ENCODE results near the gene CLIC3.

CLIC3 gene

GRCh38 chr9:136961279-136962065 lies 34.9 kb downstream of the CLIC3 start:
- H3K9me3 ChIP-seq (ENCODE audit: insufficient read depth, low read length) = no peaks in the 10 kb centered on the region
- H3K4me2 ChIP-seq (ENCODE audit: low read depth, low read length, poor library complexity, severe bottlenecking) = no peak overlapping the region
- no peaks in the 10 kb centered on the region for H4K20me1 ChIP-seq (ENCODE audit: low read depth, low read length)
- H3K27ac ChIP-seq (ENCODE audit: low read depth, low read length) = no peak overlapping the region
- TF ChIP-seq CTCF (IDR thresholded peaks at IDR 0.05; ENCODE audit: insufficient read depth, low read length, poor library complexity, severe bottlenecking) (no peak), EZH2phosphoT487 (conservative IDR thresholded peaks at IDR 0.05; ENCODE audit: low read length) (no peak)
- H2AFZ ChIP-seq (ENCODE audit: low read depth, low read length, severe bottlenecking) = no peak overlapping the region
- H3K9me2 ChIP-seq (replicated peaks; ENCODE audit: insufficient read depth, low read length) = no peaks in the 10 kb centered on the region
- H3K27me3 ChIP-seq (ENCODE audit: low read length) = no peaks in the 10 kb centered on the region
- no peak overlapping the region for H3K9ac ChIP-seq (ENCODE audit: low read length)
- no peaks in the 10 kb centered on the region for H3F3A ChIP-seq (ENCODE audit: insufficient read depth)
- no peaks in the 10 kb centered on the region for H3K79me2 ChIP-seq (ENCODE audit: insufficient read depth, low read length)
- H3K36me3 ChIP-seq (ENCODE audit: low read length) = no peaks in the 10 kb centered on the region
- H3K4me3 ChIP-seq (ENCODE audit: insufficient read depth, low read length, poor library complexity, severe bottlenecking) = no peak overlapping the region

GRCh38 chr9:136960938-136961275 lies 35.5 kb downstream of the CLIC3 start:
- no peaks in the 10 kb centered on the region for H3K36me3 ChIP-seq (ENCODE audit: low read length)
- H3F3A ChIP-seq (ENCODE audit: insufficient read depth) = no peaks in the 10 kb centered on the region
- H3K9me3 ChIP-seq (ENCODE audit: insufficient read depth, low read length) = no peaks in the 10 kb centered on the region
- no peak for TF ChIP-seq EZH2phosphoT487 (conservative IDR thresholded peaks at IDR 0.05; ENCODE audit: low read length)
- TF ChIP-seq CTCF (IDR thresholded peaks at IDR 0.05; ENCODE audit: insufficient read depth, low read length, poor library complexity, severe bottlenecking) = no peak
- H3K27me3 ChIP-seq (ENCODE audit: low read length) = no peaks in the 10 kb centered on the region
- no peak overlapping the region for H2AFZ ChIP-seq (ENCODE audit: low read depth, low read length, severe bottlenecking)
- no peaks in the 10 kb centered on the region for H3K9me2 ChIP-seq (replicated peaks; ENCODE audit: insufficient read depth, low read length)
- no peak overlapping the region for H3K4me3 ChIP-seq (ENCODE audit: insufficient read depth, low read length, poor library complexity, severe bottlenecking)
- H3K79me2 ChIP-seq (ENCODE audit: insufficient read depth, low read length) = no peaks in the 10 kb centered on the region
- H4K20me1 ChIP-seq (ENCODE audit: low read depth, low read length) = no peaks in the 10 kb centered on the region
- no peak overlapping the region for H3K9ac ChIP-seq (ENCODE audit: low read length)
- H3K27ac ChIP-seq (ENCODE audit: low read depth, low read length) = no peak overlapping the region
- no peak overlapping the region for H3K4me2 ChIP-seq (ENCODE audit: low read depth, low read length, poor library complexity, severe bottlenecking)

GRCh38 chr9:136960212-136960937 lies 36.0 kb downstream of the CLIC3 start:
- no peak overlapping the region for H3K4me2 ChIP-seq (ENCODE audit: low read depth, low read length, poor library complexity, severe bottlenecking)
- H3K4me3 ChIP-seq (ENCODE audit: insufficient read depth, low read length, poor library complexity, severe bottlenecking) = no peak overlapping the region
- H3K9me3 ChIP-seq (ENCODE audit: insufficient read depth, low read length) = no peaks in the 10 kb centered on the region
- no peak overlapping the region for H3K9ac ChIP-seq (ENCODE audit: low read length)
- no peaks in the 10 kb centered on the region for H4K20me1 ChIP-seq (ENCODE audit: low read depth, low read length)
- H3K79me2 ChIP-seq (ENCODE audit: insufficient read depth, low read length) = no peaks in the 10 kb centered on the region
- H3K9me2 ChIP-seq (replicated peaks; ENCODE audit: insufficient read depth, low read length) = no peaks in the 10 kb centered on the region
- TF ChIP-seq CTCF (IDR thresholded peaks at IDR 0.05; ENCODE audit: insufficient read depth, low read length, poor library complexity, severe bottlenecking) = no peak
- no peak for TF ChIP-seq EZH2phosphoT487 (conservative IDR thresholded peaks at IDR 0.05; ENCODE audit: low read length)
- no peak overlapping the region for H3K27ac ChIP-seq (ENCODE audit: low read depth, low read length)
- H3K36me3 ChIP-seq (ENCODE audit: low read length) = no peaks in the 10 kb centered on the region
- H3K27me3 ChIP-seq (ENCODE audit: low read length) = no peaks in the 10 kb centered on the region
- no peaks in the 10 kb centered on the region for H3F3A ChIP-seq (ENCODE audit: insufficient read depth)
- no peak overlapping the region for H2AFZ ChIP-seq (ENCODE audit: low read depth, low read length, severe bottlenecking)

Measured in SU-DHL-6 (cell line).